HG03039 (cell line): ENCODE data around the gene BRD9.

Experiments used
- ATAC-seq: cut with Tn5 transposase; IDR thresholded peaks from one replicate; pipeline ENCODE4 v1.9.1; 2021; ENCODE audit warnings: mild to moderate bottlenecking, moderate library complexity; ENCODE audit not compliant: unreplicated experiment

The BRD9 gene

DNA sequence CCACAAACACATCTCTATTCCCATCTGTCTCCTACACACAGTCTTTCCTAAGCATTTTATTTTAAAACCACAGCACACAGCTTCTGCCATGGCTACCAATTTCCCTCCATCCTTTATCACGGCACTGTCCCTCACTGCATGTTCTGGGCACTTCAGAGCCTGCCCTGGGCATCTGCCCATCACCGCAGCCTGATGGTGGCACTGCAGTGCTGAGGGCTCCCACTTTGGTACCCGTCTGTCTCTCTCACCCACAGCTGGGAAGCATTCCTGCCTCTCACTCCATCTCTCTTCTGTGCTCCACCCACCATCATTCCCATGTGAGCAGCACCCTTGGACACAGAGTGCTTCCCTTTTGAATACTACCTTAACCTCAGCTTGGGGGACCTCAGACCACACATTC lies 73.5 kb downstream of the BRD9 start:
- no peak for ATAC-seq

DNA sequence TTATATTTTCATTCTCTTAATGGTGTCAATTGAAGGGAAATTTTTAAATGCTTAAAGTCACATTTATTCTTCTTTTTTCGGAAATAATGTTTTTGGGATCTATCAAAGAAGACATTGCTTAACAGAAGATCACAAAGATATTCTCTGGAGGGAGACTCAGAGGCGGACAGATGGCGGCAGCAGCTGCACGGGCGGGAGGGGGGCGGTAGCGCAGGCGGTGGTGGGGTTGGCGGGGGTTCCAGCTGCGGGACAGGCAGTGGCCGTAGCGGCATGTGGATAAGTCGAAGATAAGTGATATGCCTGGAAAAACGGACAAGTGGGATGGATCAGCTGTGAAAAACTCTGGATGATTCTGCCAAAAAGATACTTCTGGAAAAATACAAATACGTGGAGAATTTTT lies 76.4 kb downstream of the BRD9 start:
- ATAC-seq, result no peak

DNA sequence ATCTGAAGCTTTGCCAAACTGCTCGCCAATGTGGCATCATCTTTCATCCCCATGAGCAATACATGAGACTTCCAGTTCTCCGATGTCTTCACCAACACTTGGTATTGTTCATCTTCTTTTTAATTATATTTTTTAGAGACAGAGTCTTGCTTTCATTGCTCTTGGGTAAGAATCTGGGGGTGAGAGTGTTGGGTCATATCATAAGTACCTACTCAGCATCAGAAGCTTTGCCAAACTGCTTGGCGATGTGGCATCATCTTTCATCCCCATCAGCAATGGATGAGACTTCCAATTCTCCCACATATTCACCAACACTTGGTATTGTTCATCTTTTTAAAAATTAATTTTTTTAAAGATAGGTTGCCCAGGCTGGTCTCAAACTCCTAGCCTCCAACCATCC lies 77.2 kb downstream of the BRD9 start:
- ATAC-seq, result no peak
